Measurements from ENCODE around the gene GRM3. TPM values are rescaled to one million over a fixed set of nuclear protein-coding genes. Genes with fewer than 3 reads are reported as not detected.

GRM3 gene
- total RNA-seq, 3 donors from 2014 or later: not detected

- Histone ChIP-seq H3K4me1 (ENCODE audit: low read depth) (no peaks in the 10 kb centered on the region), H3K4me3 (no peak overlapping the region)
- no peak for ATAC-seq
Observed at GRCh38 chr7:86900886-86901285, 257.2 kb downstream of the GRM3 start.

GRCh38 chr7:86904949-86905834 is 261.5 kb downstream of the GRM3 start:
- TF ChIP-seq CTCF (IDR thresholded peaks at IDR 0.05): peak; percentile 32
- Histone ChIP-seq H3K4me3 (no peak overlapping the region), H3K4me1 (ENCODE audit: low read depth) (no peaks in the 10 kb centered on the region), H3K36me3 (ENCODE audit: low read depth) (no peaks in the 10 kb centered on the region), H3K9me3 (no peaks in the 10 kb centered on the region)
- DNase-seq (peak in 1 of 3 donors; percentile 48), ATAC-seq (no peak)
- intact Hi-C loops (cut with DNase I, micrococcal nuclease): no loop called here

More at GRCh38 chr7:86900886-86901285, 257.2 kb downstream of the GRM3 start:
- Histone ChIP-seq H3K9me3 (no peaks in the 10 kb centered on the region), H3K36me3 (ENCODE audit: low read depth) (no peaks in the 10 kb centered on the region)
- intact Hi-C loops (cut with DNase I, micrococcal nuclease): no loop called here
- TF ChIP-seq CTCF (IDR thresholded peaks at IDR 0.05): no peak
- no peak for DNase-seq

GRCh38 chr7:86908948-86909347 is 265.2 kb downstream of the GRM3 start:
- intact Hi-C loops (cut with DNase I, micrococcal nuclease): no loop called here
- Histone ChIP-seq H3K36me3 (ENCODE audit: low read depth) (no peaks in the 10 kb centered on the region), H3K9me3 (no peaks in the 10 kb centered on the region), H3K4me1 (ENCODE audit: low read depth) (no peaks in the 10 kb centered on the region), H3K4me3 (no peak overlapping the region)
- DNase-seq (no peak), ATAC-seq (no peak)
- TF ChIP-seq CTCF (IDR thresholded peaks at IDR 0.05): no peak

- no peaks in the 10 kb centered on the region for H3K9me3 ChIP-seq
- no peaks in the 10 kb centered on the region for H3K4me1 ChIP-seq (ENCODE audit: low read depth)
- intact Hi-C loops (cut with DNase I, micrococcal nuclease): no loop called here
- no peak for ATAC-seq
- DNase-seq: no peak
- TF ChIP-seq CTCF (IDR thresholded peaks at IDR 0.05): no peak
- H3K36me3 ChIP-seq (ENCODE audit: low read depth): no peaks in the 10 kb centered on the region
- H3K4me3 ChIP-seq: no peak overlapping the region
Observed at GRCh38 chr7:86911659-86912058, 267.9 kb downstream of the GRM3 start.

GRCh38 chr7:86913709-86914108 is 270.0 kb downstream of the GRM3 start:
- Histone ChIP-seq H3K4me1 (ENCODE audit: low read depth) (no peaks in the 10 kb centered on the region), H3K36me3 (ENCODE audit: low read depth) (no peaks in the 10 kb centered on the region), H3K4me3 (no peak overlapping the region), H3K9me3 (no peaks in the 10 kb centered on the region)
- ATAC-seq (no peak), DNase-seq (no peak)
- intact Hi-C loops (cut with DNase I, micrococcal nuclease): no loop called here
- TF ChIP-seq CTCF (IDR thresholded peaks at IDR 0.05): no peak

Data from mucosa of descending colon (tissue), 3 donors.